Measurements from ENCODE around the gene KLHL36.

The KLHL36 gene

GRCh38 chr16:84670063-84670462 lies 21.8 kb downstream of the KLHL36 start:
- TF ChIP-seq, protein P1, sequence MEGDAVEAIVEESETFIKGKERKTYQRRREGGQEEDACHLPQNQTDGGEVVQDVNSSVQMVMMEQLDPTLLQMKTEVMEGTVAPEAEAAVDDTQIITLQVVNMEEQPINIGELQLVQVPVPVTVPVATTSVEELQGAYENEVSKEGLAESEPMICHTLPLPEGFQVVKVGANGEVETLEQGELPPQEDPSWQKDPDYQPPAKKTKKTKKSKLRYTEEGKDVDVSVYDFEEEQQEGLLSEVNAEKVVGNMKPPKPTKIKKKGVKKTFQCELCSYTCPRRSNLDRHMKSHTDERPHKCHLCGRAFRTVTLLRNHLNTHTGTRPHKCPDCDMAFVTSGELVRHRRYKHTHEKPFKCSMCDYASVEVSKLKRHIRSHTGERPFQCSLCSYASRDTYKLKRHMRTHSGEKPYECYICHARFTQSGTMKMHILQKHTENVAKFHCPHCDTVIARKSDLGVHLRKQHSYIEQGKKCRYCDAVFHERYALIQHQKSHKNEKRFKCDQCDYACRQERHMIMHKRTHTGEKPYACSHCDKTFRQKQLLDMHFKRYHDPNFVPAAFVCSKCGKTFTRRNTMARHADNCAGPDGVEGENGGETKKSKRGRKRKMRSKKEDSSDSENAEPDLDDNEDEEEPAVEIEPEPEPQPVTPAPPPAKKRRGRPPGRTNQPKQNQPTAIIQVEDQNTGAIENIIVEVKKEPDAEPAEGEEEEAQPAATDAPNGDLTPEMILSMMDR (IDR thresholded peaks at IDR 0.05; ENCODE audit: control insufficient read depth, extremely low read depth, insufficient read depth) = no peak
- DNase-seq (ENCODE audit: low read depth) = no peak
- no peak overlapping the region for H3K4me3 ChIP-seq (ENCODE audit: low read depth, low read length)

DNA sequence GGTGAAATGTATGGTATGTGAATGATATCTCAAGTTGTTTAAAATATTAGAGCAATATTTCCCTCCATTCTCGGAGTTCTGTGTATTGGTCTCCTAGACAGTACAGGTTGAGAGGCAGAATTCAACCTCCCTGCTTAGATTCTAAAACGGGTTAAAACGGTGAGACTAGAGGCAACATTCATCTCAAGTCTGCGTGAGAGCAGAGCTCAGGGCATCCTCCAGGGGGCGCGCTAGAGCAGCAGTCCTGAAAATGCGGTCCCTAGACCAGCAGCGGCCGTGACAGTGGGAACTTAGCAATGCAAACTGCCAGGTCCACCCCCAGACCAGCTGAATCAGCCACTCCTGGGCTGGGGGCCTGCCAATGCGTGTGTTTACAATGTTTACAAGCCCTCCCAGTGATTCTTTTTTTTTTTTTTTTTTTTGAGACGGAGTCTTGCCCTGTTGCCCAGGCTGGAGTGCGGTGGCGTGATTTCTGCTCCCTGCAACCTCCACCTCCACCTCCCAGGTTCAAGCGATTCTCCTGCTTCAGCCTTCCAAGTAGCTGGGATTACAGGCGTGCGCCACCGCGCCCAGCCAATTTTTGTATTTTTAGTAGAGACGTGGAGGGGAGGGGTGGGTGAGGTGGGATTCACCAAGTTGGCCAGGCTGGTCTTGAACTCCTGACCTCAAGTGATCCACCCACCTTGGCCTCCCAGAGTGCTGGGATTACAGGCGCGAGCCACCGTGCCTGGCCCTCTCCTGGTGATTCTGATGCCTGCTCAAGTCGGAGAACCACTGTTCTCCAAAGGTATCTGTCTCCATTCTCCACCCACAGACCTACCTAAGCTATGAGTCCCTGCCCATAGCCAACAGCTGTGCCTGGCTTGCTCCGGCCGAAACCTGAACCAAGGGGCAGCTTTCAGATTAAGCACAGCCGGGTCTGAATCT lies 24.2 kb downstream of the KLHL36 start:
- DNase-seq (ENCODE audit: low read depth) = peak; percentile 79

GRCh38 chr16:84673203-84673535 lies 24.9 kb downstream of the KLHL36 start:
- DNase-seq (ENCODE audit: low read depth) = no peak
- TF ChIP-seq, protein P1 (IDR thresholded peaks at IDR 0.05; ENCODE audit: control insufficient read depth, extremely low read depth, insufficient read depth) = no peak
- H3K4me3 ChIP-seq (ENCODE audit: low read depth, low read length) = no peak overlapping the region

More for the DNA sequence above, 24.2 kb downstream of the KLHL36 start:
- TF ChIP-seq, protein P1 (IDR thresholded peaks at IDR 0.05; ENCODE audit: control insufficient read depth, extremely low read depth, insufficient read depth) = peak; percentile 93
- H3K4me3 ChIP-seq (ENCODE audit: low read depth, low read length) = no peak overlapping the region

GRCh38 chr16:84673561-84673960 lies 25.2 kb downstream of the KLHL36 start:
- TF ChIP-seq, protein P1 (IDR thresholded peaks at IDR 0.05; ENCODE audit: control insufficient read depth, extremely low read depth, insufficient read depth) = no peak
- DNase-seq (ENCODE audit: low read depth) = no peak
- H3K4me3 ChIP-seq (ENCODE audit: low read depth, low read length) = no peak overlapping the region

DNA sequence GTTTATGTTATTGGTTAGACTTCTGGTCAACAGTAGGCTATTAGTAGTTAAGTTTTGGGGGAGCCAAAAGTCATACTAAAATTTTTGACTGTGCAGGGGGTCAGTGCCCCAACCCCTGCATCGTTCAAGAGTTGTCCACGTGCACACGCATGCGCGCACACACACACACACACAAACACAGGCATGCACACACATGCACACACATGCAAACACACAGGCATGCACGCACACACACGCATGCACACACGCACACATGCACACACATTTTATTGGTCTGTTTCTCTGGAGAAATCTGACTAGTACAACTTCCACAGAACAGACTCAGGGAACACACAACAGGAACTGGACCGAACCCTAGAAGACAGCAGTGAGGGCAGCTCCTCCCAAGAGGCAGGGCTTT lies 27.1 kb downstream of the KLHL36 start:
- no peak for DNase-seq (ENCODE audit: low read depth)
- H3K4me3 ChIP-seq (ENCODE audit: low read depth, low read length) = no peak overlapping the region
- TF ChIP-seq, protein P1 (IDR thresholded peaks at IDR 0.05; ENCODE audit: control insufficient read depth, extremely low read depth, insufficient read depth) = no peak

GRCh38 chr16:84675884-84676283 lies 27.6 kb downstream of the KLHL36 start:
- TF ChIP-seq, protein P1 (IDR thresholded peaks at IDR 0.05; ENCODE audit: control insufficient read depth, extremely low read depth, insufficient read depth) = no peak

More at GRCh38 chr16:84675884-84676283, 27.6 kb downstream of the KLHL36 start:
- H3K4me3 ChIP-seq (ENCODE audit: low read depth, low read length) = no peak overlapping the region
- no peak for DNase-seq (ENCODE audit: low read depth)
